Esophagus muscularis mucosa (tissue), 4 donors: ENCODE results near the gene HOTAIR. TPM values are rescaled to one million over a fixed set of nuclear protein-coding genes. Genes with fewer than 3 reads are reported as not detected.

Experiments used
- DNase-seq: peaks from one replicate; pipeline ENCODE4 v3.0.0-alpha.2; 2017; ENCODE audit errors: extremely low spot score
- H3K27ac ChIP-seq, 4 donors: fragments of 200-600 bp; sonication (generic); replicated peaks in 1 of 4; 1 replicate in 3 of 4; 2 replicates in 1 of 4; pipeline ENCODE4 v1.5.1; 2016 to 2019; ENCODE audit warnings: mild to moderate bottlenecking in 1 of 4
- H3K27me3 ChIP-seq, 4 donors: fragments of 200-600 bp; sonication (generic); one replicate each; pipeline versions ENCODE4 v1.5.1 to v1.6.0; 2016 to 2019
- H3K36me3 ChIP-seq, 4 donors: fragments of 200-600 bp; sonication (generic); one replicate each; pipeline ENCODE4 v1.5.1; 2016 to 2019
- H3K4me1 ChIP-seq, 4 donors: fragments of 200-600 bp; sonication (generic); one replicate each; pipeline ENCODE4 v1.5.1; 2016 to 2019
- H3K4me3 ChIP-seq, 4 donors: fragments of 200-600 bp; sonication (generic); 1 replicate in 2 of 4; 2 replicates in 2 of 4; pipeline ENCODE4 v1.5.1; 2016 to 2019; ENCODE audit warnings: mild to moderate bottlenecking in 4 of 4, moderate library complexity in 1 of 4
- H3K9me3 ChIP-seq, 4 donors: fragments of 200-600 bp; sonication (generic); 1 replicate in 3 of 4; 2 replicates in 1 of 4; pipeline ENCODE4 v1.5.1; 2016 to 2019
- CTCF ChIP-seq, 3 experiments: fragments of 200-600 bp in 2 of 3; fragments of 450-650 bp in 1 of 3; sonication (generic) in 2 of 3; IDR thresholded peaks; one replicate each; pipeline ENCODE4 v1.5.1; 2017 to 2019; ENCODE audit warnings: antibody characterized with exemption in 3 of 3, mild to moderate bottlenecking in 2 of 3, moderate library complexity in 1 of 3
- EP300 ChIP-seq: sonication (generic); formaldehyde crosslinking; IDR thresholded peaks from one replicate; pipeline ENCODE4 v1.6.1; 2017; ENCODE audit warnings: antibody characterized with exemption
- POLR2A ChIP-seq: fragments of 450-650 bp; IDR thresholded peaks from one replicate; pipeline ENCODE4 v1.6.1; 2017; ENCODE audit warnings: antibody characterized with exemption, moderate library complexity, mild to moderate bottlenecking, low read depth
- POLR2AphosphoS5 ChIP-seq, 2 donors: sonication (generic); formaldehyde crosslinking; IDR thresholded peaks; one replicate each; pipeline ENCODE4 v1.6.1; 2017; ENCODE audit warnings: antibody characterized with exemption in 2 of 2
- WGBS: methylation state at CpG from one replicate; pipeline ENCODE4 v1.1.5; 2018; 5-methylcytosine and 5-hydroxymethylcytosine counted together
- intact Hi-C: fragments of 100-400 bp; cut with DNase I; formaldehyde crosslinking; loops from one replicate; pipeline ENCODE4 v1.15.1; 2023
- total RNA-seq, 4 donors: library from RNA; depleted of rRNA; stranded (reverse); fragments of >200 nt; gene quantifications; one replicate each; pipeline versions ENCODE4 v1.1.0 to v1.2.1, GENCODE V29; 2016

The HOTAIR gene
- total RNA-seq, 4 donors from 2014 or later, result not detected

DNA sequence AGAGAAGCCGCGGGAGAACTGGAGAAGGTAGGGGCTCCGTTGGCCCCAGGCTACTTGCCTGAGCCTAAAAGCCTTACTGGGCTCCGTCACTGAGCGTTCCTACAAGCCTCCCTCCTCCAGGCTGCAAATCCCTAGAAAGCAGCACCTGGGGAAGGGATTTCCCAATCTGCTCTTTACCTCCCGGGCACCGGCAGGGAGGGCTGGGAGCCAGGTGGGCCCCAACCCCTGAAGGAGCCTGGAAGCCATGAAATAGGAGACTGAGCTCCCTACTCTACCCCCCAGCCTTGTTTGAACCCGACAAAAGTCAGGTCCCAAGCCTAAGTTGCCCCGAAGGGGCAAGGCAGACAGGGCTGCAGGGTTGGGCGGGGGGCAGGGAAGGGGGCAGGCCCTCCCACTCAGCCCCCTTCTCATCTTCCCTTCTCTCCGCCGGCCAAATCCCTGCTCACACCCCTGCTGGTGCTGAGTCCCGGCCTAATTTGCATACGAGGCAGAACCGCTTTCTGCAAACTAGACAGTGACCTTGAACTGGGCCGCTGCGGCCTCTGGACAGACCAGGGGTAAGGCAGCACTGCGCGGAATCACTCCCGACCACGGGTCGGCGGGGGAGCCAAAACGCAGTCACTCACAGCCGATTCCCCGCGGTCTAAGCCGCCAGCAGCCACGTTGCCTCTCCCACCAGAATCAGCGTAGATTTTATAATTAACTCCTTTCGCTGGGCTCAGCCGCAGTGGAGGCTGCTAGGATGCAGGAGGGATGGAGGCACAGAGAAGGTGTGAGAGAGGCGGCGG, 23.8 kb downstream of the HOTAIR start:
- WGBS, result 3% methylated on average over 30 of the region's 34 CpGs
- intact Hi-C loops, result no loop called here
- no peaks in the 10 kb centered on the region for H3K9me3 ChIP-seq
- TF ChIP-seq EP300 (no peak), CTCF (IDR thresholded peaks at IDR 0.05) (no peak), POLR2A (no peak), POLR2AphosphoS5 (IDR thresholded peaks at IDR 0.05) (no peak)
- H3K4me3 ChIP-seq, result no peak overlapping the region
- H3K36me3 ChIP-seq, result no peaks in the 10 kb centered on the region
- H3K27me3 ChIP-seq, result peaks cover 10 to 100% (median 83%) of the 10 kb centered on the region in 4 donors
- no peak overlapping the region for H3K27ac ChIP-seq
- peaks cover 7 to 41% (median 31%) of the 10 kb centered on the region in 4 donors for H3K4me1 ChIP-seq
- no peak for DNase-seq

DNA sequence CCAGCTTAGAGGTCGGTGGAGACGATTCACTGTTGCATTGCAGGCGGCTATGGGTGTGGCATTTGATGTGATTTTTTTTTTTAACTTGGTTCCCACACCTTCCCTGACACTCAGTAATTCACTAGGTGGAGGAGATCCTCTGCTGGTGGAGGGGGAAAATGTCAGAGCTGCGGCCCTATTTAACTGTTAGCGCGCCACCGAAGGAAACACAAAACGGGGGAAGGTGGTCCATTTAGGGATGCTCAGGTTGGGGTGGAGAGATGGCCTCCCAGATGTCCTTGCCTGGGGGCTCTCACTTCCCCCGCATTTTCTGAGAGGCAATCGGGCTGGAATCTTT, 24.3 kb downstream of the HOTAIR start:
- Histone ChIP-seq H3K9me3 (no peaks in the 10 kb centered on the region), H3K27ac (no peak overlapping the region), H3K27me3 (peaks cover 9 to 100% (median 83%) of the 10 kb centered on the region in 4 donors), H3K36me3 (no peaks in the 10 kb centered on the region), H3K4me1 (peaks cover 7 to 35% (median 28%) of the 10 kb centered on the region in 4 donors), H3K4me3 (no peak overlapping the region)
- intact Hi-C loops, result no loop called here
- TF ChIP-seq CTCF (IDR thresholded peaks at IDR 0.05) (no peak), POLR2AphosphoS5 (IDR thresholded peaks at IDR 0.05) (no peak), EP300 (no peak), POLR2A (no peak)
- DNase-seq, result no peak
- 9% methylated on average over 10 of the region's 10 CpGs for WGBS

GRCh38 chr12:53949631-53950436, 24.9 kb downstream of the HOTAIR start:
- Histone ChIP-seq H3K36me3 (no peaks in the 10 kb centered on the region), H3K9me3 (no peaks in the 10 kb centered on the region), H3K27me3 (peaks cover 3 to 100% (median 83%) of the 10 kb centered on the region in 4 donors), H3K27ac (no peak overlapping the region), H3K4me3 (no peak overlapping the region), H3K4me1 (peaks cover 7 to 35% (median 24%) of the 10 kb centered on the region in 4 donors)
- 5% methylated on average over 27 of the region's 34 CpGs for WGBS
- TF ChIP-seq EP300, result no peak
- TF ChIP-seq POLR2A, result no peak
- no peak for TF ChIP-seq POLR2AphosphoS5 (IDR thresholded peaks at IDR 0.05)
- TF ChIP-seq CTCF (IDR thresholded peaks at IDR 0.05), result no peak
- DNase-seq, result no peak
- intact Hi-C loops, result no loop called here

DNA sequence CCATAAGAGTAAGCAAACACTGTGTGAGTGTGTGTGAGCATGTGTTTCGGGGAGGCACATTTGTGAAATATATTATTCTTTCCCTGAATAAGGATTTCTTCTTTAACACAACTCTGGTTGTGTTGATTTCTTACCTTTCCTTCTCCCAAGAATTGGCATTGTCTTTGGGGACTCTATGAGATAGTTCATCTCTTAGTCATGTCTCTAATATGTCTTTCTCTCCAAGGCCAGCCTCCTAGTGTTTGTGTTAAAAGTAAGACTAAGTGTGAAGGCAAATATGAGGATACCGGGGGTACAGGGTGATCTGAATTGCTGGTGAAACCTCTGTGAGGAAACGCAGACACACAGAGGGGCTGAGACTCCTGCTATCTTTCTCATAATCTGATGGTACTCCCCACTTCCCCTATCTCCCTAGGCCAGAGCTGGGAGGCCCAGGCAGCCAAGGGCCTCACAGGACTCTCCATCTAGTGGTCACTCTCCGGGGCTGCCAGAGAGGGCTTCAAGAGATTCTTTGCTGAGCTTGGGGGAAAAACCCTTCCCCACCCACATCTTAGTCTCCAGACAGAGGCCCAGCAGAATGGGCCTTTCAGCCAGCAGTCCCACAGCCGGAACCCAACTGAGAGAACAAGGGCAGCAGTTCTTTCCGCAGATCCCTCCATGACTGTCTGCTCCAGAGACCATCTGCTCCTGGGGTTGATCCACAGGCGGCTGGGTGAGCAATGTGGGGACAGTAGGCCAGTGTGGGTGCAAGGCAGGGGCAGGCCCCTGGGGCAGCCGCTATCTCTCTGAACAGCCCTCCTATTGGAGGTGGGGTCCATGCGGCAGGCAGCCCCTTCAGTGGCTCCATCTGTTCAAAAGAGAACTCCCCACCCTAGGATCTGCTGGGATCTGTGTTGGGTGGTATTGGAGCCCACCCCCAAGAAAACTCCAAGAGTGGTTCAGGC, 25.8 kb downstream of the HOTAIR start:
- WGBS, result 45% methylated on average over 8 of the region's 9 CpGs
- intact Hi-C loops, result no loop called here
- no peak for TF ChIP-seq POLR2A
- no peak for TF ChIP-seq POLR2AphosphoS5 (IDR thresholded peaks at IDR 0.05)
- TF ChIP-seq EP300, result no peak
- no peak for TF ChIP-seq CTCF (IDR thresholded peaks at IDR 0.05)
- no peak overlapping the region for H3K4me3 ChIP-seq
- H3K9me3 ChIP-seq, result no peaks in the 10 kb centered on the region
- peaks cover 0 to 100% (median 83%) of the 10 kb centered on the region in 4 donors for H3K27me3 ChIP-seq
- no peak for DNase-seq
- no peak overlapping the region for H3K27ac ChIP-seq
- H3K36me3 ChIP-seq, result no peaks in the 10 kb centered on the region
- H3K4me1 ChIP-seq, result peaks cover 7 to 34% (median 24%) of the 10 kb centered on the region in 4 donors
